ENCODE data around the gene PCNX2.

DNA sequence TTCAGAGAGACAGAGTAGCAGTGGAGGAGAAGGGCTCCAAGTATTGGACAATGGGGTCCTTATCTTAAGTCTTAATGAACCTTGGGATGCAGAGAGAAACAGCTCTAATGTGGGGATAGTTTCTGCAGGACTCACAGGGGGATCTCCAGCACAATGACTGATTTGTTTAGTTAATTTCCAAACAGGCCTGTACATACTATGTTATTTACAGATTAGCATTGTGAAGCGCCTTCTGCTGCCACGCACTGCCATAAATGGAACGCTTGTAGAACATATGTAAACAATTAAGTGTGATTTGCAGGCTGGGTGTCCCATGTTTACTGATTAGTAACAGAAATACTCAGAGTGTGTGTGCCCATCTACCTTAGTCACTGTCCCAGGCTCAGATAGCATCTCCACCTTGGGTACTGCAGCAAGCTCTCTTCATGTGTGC, 289.0 kb downstream of the PCNX2 start:
- TF ChIP-seq, protein P1, sequence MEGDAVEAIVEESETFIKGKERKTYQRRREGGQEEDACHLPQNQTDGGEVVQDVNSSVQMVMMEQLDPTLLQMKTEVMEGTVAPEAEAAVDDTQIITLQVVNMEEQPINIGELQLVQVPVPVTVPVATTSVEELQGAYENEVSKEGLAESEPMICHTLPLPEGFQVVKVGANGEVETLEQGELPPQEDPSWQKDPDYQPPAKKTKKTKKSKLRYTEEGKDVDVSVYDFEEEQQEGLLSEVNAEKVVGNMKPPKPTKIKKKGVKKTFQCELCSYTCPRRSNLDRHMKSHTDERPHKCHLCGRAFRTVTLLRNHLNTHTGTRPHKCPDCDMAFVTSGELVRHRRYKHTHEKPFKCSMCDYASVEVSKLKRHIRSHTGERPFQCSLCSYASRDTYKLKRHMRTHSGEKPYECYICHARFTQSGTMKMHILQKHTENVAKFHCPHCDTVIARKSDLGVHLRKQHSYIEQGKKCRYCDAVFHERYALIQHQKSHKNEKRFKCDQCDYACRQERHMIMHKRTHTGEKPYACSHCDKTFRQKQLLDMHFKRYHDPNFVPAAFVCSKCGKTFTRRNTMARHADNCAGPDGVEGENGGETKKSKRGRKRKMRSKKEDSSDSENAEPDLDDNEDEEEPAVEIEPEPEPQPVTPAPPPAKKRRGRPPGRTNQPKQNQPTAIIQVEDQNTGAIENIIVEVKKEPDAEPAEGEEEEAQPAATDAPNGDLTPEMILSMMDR (IDR thresholded peaks at IDR 0.05; ENCODE audit: insufficient read depth, low read depth, low read length) = no peak
- TF ChIP-seq EZH2 (IDR thresholded peaks at IDR 0.05; ENCODE audit: insufficient read depth, low read length) = no peak

All from astrocyte (in vitro differentiated cells and primary cell).